Ishikawa (cell line): ENCODE results near the gene APC.

Experiments used
- CREB1 ChIP-seq: IDR thresholded peaks from 2 replicates; pipeline ENCODE4 v1.6.1; 2012; ENCODE audit warnings: low read depth
- EGR1 ChIP-seq: IDR thresholded peaks from 2 replicates; pipeline ENCODE4 v1.6.1; 2012
- MAX ChIP-seq: IDR thresholded peaks from 2 replicates; pipeline ENCODE4 v1.6.1; 2012
- REST ChIP-seq: IDR thresholded peaks from 2 replicates; pipeline ENCODE4 v1.6.1; 2012; ENCODE audit warnings: low read depth, mild to moderate bottlenecking
- YY1 ChIP-seq: IDR thresholded peaks from 2 replicates; pipeline ENCODE4 v1.6.1; 2012; ENCODE audit warnings: low read depth

- TF ChIP-seq EGR1 (no peak), YY1 (no peak), MAX (no peak), REST (no peak), CREB1 (no peak)
Measured at GRCh38 chr5:112711436-112711835, 26.2 kb upstream of the APC start.
